ENCODE measurements around the gene SERGEF. TPM values are rescaled to one million over a fixed set of nuclear protein-coding genes. Genes with fewer than 3 reads are reported as not detected.

Gene SERGEF
- total and polyA plus RNA-seq, 2 of the 13 experiments (the other 11 are each of a cell fraction or from before 2014, with no cell fraction given): 54.5 to 114 TPM

GRCh38 chr11:18012906-18013781, at the start of gene SERGEF (continued):
- TF ChIP-seq ZBED4 (CRISPR knock-in tag; IDR thresholded peaks at IDR 0.05; ENCODE audit: borderline replicate concordance) (peak; percentile 45; the same call in 1 of the 2 replicates), REST (IDR thresholded peaks at IDR 0.05; ENCODE audit: borderline replicate concordance in 1 of 2, low read depth in 1 of 2, low read length in 2 of 2) (0 out of 4 replicates have a peak, but pooled peaks of 1 of the 2 experiments have one; percentile 22), SATB2 (CRISPR knock-in tag; IDR thresholded peaks at IDR 0.05) (peak; percentile 72; the same call in 1 of the 2 replicates), RAD51 (IDR thresholded peaks at IDR 0.05; ENCODE audit: borderline replicate concordance) (no peak), NFE2 (CRISPR knock-in tag; IDR thresholded peaks at IDR 0.05) (no peak), ZNF749 (CRISPR knock-in tag; IDR thresholded peaks at IDR 0.05; ENCODE audit: borderline replicate concordance) (0 out of 2 replicates have a peak, but pooled peaks have one; percentile 71), IKZF1 (IDR thresholded peaks at IDR 0.05) (no peak), RARG (CRISPR knock-in tag; IDR thresholded peaks at IDR 0.05; ENCODE audit: low read depth) (no peak), ZNF275 (CRISPR knock-in tag; IDR thresholded peaks at IDR 0.05; ENCODE audit: borderline replicate concordance) (no peak), TBX2 (CRISPR knock-in tag; IDR thresholded peaks at IDR 0.05; ENCODE audit: borderline replicate concordance) (peak; percentile 70), HNRNPL (IDR thresholded peaks at IDR 0.05; ENCODE audit: low read depth, low read length) (peak; percentile 77; the same call in 1 of the 2 replicates), KDM4B (CRISPR knock-in tag; IDR thresholded peaks at IDR 0.05) (peak; percentile 31; the same call in 1 of the 2 replicates), ZNF337 (CRISPR knock-in tag; IDR thresholded peaks at IDR 0.05; ENCODE audit: borderline replicate concordance, low read depth) (0 out of 2 replicates have a peak, but pooled peaks have one; percentile 38)
- TF ChIP-seq, protein P1, sequence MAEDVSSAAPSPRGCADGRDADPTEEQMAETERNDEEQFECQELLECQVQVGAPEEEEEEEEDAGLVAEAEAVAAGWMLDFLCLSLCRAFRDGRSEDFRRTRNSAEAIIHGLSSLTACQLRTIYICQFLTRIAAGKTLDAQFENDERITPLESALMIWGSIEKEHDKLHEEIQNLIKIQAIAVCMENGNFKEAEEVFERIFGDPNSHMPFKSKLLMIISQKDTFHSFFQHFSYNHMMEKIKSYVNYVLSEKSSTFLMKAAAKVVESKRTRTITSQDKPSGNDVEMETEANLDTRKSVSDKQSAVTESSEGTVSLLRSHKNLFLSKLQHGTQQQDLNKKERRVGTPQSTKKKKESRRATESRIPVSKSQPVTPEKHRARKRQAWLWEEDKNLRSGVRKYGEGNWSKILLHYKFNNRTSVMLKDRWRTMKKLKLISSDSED (CRISPR knock-in tag; IDR thresholded peaks at IDR 0.05): no peak
- TF ChIP-seq, protein P2, sequence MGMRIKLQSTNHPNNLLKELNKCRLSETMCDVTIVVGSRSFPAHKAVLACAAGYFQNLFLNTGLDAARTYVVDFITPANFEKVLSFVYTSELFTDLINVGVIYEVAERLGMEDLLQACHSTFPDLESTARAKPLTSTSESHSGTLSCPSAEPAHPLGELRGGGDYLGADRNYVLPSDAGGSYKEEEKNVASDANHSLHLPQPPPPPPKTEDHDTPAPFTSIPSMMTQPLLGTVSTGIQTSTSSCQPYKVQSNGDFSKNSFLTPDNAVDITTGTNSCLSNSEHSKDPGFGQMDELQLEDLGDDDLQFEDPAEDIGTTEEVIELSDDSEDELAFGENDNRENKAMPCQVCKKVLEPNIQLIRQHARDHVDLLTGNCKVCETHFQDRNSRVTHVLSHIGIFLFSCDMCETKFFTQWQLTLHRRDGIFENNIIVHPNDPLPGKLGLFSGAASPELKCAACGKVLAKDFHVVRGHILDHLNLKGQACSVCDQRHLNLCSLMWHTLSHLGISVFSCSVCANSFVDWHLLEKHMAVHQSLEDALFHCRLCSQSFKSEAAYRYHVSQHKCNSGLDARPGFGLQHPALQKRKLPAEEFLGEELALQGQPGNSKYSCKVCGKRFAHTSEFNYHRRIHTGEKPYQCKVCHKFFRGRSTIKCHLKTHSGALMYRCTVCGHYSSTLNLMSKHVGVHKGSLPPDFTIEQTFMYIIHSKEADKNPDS (CRISPR knock-in tag; IDR thresholded peaks at IDR 0.05): peak; percentile 68; the same call in 1 of the 2 replicates
